H1 (cell line): ENCODE results near the gene PGPEP1. TPM values are rescaled to one million over a fixed set of nuclear protein-coding genes. Genes with fewer than 3 reads are reported as not detected.
A peak's percentile ranks its signal among the peaks of the same experiment; 100 is the strongest.

Experiments
- CTCF ChIA-PET: fragments of 300-600 bp; sonication (Branson Sonifier 250); formaldehyde crosslinking; loops from one replicate; lab custom pipeline; 2021; ENCODE audit not compliant: partially characterized antibody; lab: Charles Lee
- POLR2A ChIA-PET: fragments of 300-600 bp; sonication (Branson Sonifier 250); formaldehyde crosslinking; loops from one replicate; lab custom pipeline; 2021; ENCODE audit warnings: inconsistent platforms; ENCODE audit not compliant: partially characterized antibody; lab: Charles Lee
- DNase-seq, 2 experiments: peaks; one replicate each; pipeline versions ENCODE4 v3.0.0 to v3.0.0-alpha.2; 2010 to 2022; ENCODE audit warnings: low spot score in 2 of 2, low read depth in 1 of 2, mixed read lengths in 1 of 2
- FAIRE-seq: peaks from 2 replicates; lab custom pipeline; 2011; peaks lifted over from hg19 to GRCh38; lab: Jason Lieb, UNC
- H2AFZ ChIP-seq: 2 replicates; pipeline ENCODE4 v1.8.1; 2012; ENCODE audit warnings: low read length, inconsistent platforms
- H2AK5ac ChIP-seq: 2 replicates; pipeline ENCODE4 v1.6.1; 2013; ENCODE audit warnings: low read depth, low read length
- H2BK120ac ChIP-seq: replicated peaks from 2 replicates; pipeline ENCODE3; 2013; ENCODE audit warnings: low read depth, low read length, inconsistent platforms
- H2BK12ac ChIP-seq: 2 replicates; pipeline ENCODE4 v1.6.1; 2013; ENCODE audit warnings: low read depth, low read length
- H2BK15ac ChIP-seq: 2 replicates; pipeline ENCODE4 v1.6.1; 2013; ENCODE audit warnings: low read length
- H2BK20ac ChIP-seq: 2 replicates; pipeline ENCODE4 v1.6.1; 2013; ENCODE audit warnings: low read length
- H2BK5ac ChIP-seq: 2 replicates; pipeline ENCODE4 v1.6.1; 2013; ENCODE audit warnings: low read depth, low read length
- H3K14ac ChIP-seq: 2 replicates; pipeline ENCODE4 v1.6.1; 2013; ENCODE audit warnings: inconsistent platforms; ENCODE audit not compliant: insufficient read length
- H3K18ac ChIP-seq: 2 replicates; pipeline ENCODE4 v1.6.1; 2013; ENCODE audit warnings: low read length; ENCODE audit errors: extremely low read depth
- H3K23ac ChIP-seq: 2 replicates; pipeline ENCODE4 v1.6.1; 2013; ENCODE audit warnings: inconsistent platforms; ENCODE audit not compliant: insufficient read length
- H3K23me2 ChIP-seq: 2 replicates; pipeline ENCODE4 v1.6.1; 2013; ENCODE audit warnings: low read depth, low read length
- H3K27ac ChIP-seq: 2 replicates; pipeline ENCODE4 v1.6.1; 2011; ENCODE audit warnings: low read depth, low read length, inconsistent platforms
- H3K27me3 ChIP-seq, 4 experiments: replicated peaks in 1 of 4; 1 replicate in 1 of 4; 2 replicates in 3 of 4; pipeline versions ENCODE4 v1.6.1 to v1.8.1; 2011 to 2013; ENCODE audit warnings: low read length in 3 of 4, mild to moderate bottlenecking in 3 of 4, inconsistent platforms in 2 of 4, mixed read lengths in 2 of 4, moderate library complexity in 1 of 4; ENCODE audit not compliant: control insufficient read depth in 3 of 4, insufficient read depth in 3 of 4; ENCODE audit errors: extremely low read depth in 1 of 4
- H3K36me3 ChIP-seq, 4 experiments: 2 replicates each; pipeline versions ENCODE4 v1.6.1 to v1.8.1; 2011 to 2013; ENCODE audit warnings: mild to moderate bottlenecking in 4 of 4, low read length in 3 of 4, moderate library complexity in 2 of 4, control low read depth in 1 of 4, inconsistent platforms in 1 of 4; ENCODE audit not compliant: insufficient read depth in 4 of 4, control insufficient read depth in 2 of 4
- H3K4ac ChIP-seq: replicated peaks from 2 replicates; pipeline ENCODE3; 2013; ENCODE audit warnings: low read length, low read depth, mixed read lengths, inconsistent platforms; ENCODE audit not compliant: insufficient read length
- H3K4me1 ChIP-seq, 4 experiments: replicated peaks in 1 of 4; 1 replicate in 1 of 4; 2 replicates in 3 of 4; pipeline versions ENCODE4 v1.6.1 to v1.8.1; 2011 to 2013; ENCODE audit warnings: low read length in 3 of 4, inconsistent platforms in 2 of 4, mixed read lengths in 1 of 4; ENCODE audit not compliant: insufficient read depth in 4 of 4, control insufficient read depth in 3 of 4
- H3K4me2 ChIP-seq, 2 experiments: 2 replicates each; pipeline versions ENCODE4 v1.6.1 to v1.8.1; 2011 to 2013; ENCODE audit warnings: low read depth in 2 of 2, low read length in 2 of 2, control low read depth in 1 of 2, inconsistent platforms in 1 of 2, mild to moderate bottlenecking in 1 of 2; ENCODE audit not compliant: insufficient read depth in 1 of 2
- H3K4me3 ChIP-seq, 4 experiments: fragments of 200-600, 300-600 bp in 1 of 4; sonication (generic), shearing (Covaris generic), sonication (Bioruptor Twin) in 1 of 4; 2 replicates each; pipeline versions ENCODE4 v1.5.1 to v1.8.1; 2011 to 2016; ENCODE audit warnings: low read length in 4 of 4, low read depth in 3 of 4, control low read depth in 2 of 4, inconsistent platforms in 2 of 4, mild to moderate bottlenecking in 2 of 4, mixed read lengths in 1 of 4, moderate library complexity in 1 of 4; ENCODE audit not compliant: insufficient read depth in 2 of 4; ENCODE audit errors: extremely low read depth in 1 of 4
- H3K56ac ChIP-seq: replicated peaks from 2 replicates; pipeline ENCODE3; 2013; ENCODE audit warnings: low read depth, mild to moderate bottlenecking, mixed read lengths, low read length, inconsistent platforms; ENCODE audit not compliant: insufficient read length
- H3K79me1 ChIP-seq: 2 replicates; pipeline ENCODE4 v1.6.1; 2013; ENCODE audit warnings: low read depth, low read length, control low read depth
- H3K79me2 ChIP-seq, 2 experiments: 2 replicates each; pipeline versions ENCODE4 v1.6.1 to v1.8.1; 2012 to 2013; ENCODE audit warnings: low read length in 2 of 2, mild to moderate bottlenecking in 2 of 2, inconsistent platforms in 1 of 2; ENCODE audit not compliant: insufficient read depth in 2 of 2, control insufficient read depth in 1 of 2
- H3K9ac ChIP-seq, 4 experiments: replicated peaks in 1 of 4; 1 replicate in 1 of 4; 2 replicates in 3 of 4; pipeline versions ENCODE4 v1.6.1 to v1.8.1; 2011 to 2013; ENCODE audit warnings: low read depth in 3 of 4, low read length in 3 of 4, control low read depth in 2 of 4, mild to moderate bottlenecking in 2 of 4, moderate library complexity in 2 of 4, inconsistent platforms in 1 of 4; ENCODE audit errors: extremely low read depth in 1 of 4
- H3K9me3 ChIP-seq, 2 experiments: 2 replicates each; pipeline versions ENCODE4 v1.6.1 to v1.8.1; 2012 to 2013; ENCODE audit warnings: mild to moderate bottlenecking in 2 of 2, moderate library complexity in 2 of 2, control low read depth in 1 of 2, inconsistent platforms in 1 of 2, low read depth in 1 of 2, low read length in 1 of 2, mixed read lengths in 1 of 2; ENCODE audit not compliant: insufficient read depth in 2 of 2
- H4K20me1 ChIP-seq, 2 experiments: replicated peaks in 1 of 2; 2 replicates each; pipeline versions ENCODE3 to v1.8.1; 2011 to 2013; ENCODE audit warnings: inconsistent platforms in 2 of 2, low read length in 2 of 2, mild to moderate bottlenecking in 1 of 2; ENCODE audit not compliant: insufficient read depth in 2 of 2, control insufficient read depth in 1 of 2
- H4K5ac ChIP-seq: 2 replicates; pipeline ENCODE4 v1.6.1; 2013; ENCODE audit warnings: low read length, low read depth, mixed read lengths, inconsistent platforms; ENCODE audit not compliant: insufficient read length
- H4K8ac ChIP-seq: 2 replicates; pipeline ENCODE4 v1.8.0; 2013; ENCODE audit warnings: mild to moderate bottlenecking, moderate library complexity, low read length, inconsistent platforms; ENCODE audit not compliant: insufficient read depth; ENCODE audit errors: extremely low read depth
- H4K91ac ChIP-seq: replicated peaks from 2 replicates; pipeline ENCODE3; 2013; ENCODE audit warnings: low read length, mixed read lengths, inconsistent platforms; ENCODE audit not compliant: insufficient read length
- GABPA ChIP-seq: IDR thresholded peaks from 2 replicates; pipeline ENCODE4 v1.6.1; 2011; ENCODE audit warnings: mild to moderate bottlenecking, low read length, moderate library complexity, borderline replicate concordance; ENCODE audit not compliant: insufficient read depth
- KDM1A ChIP-seq: fragments of 200-600, 300-600 bp; sonication (generic); IDR thresholded peaks from 2 replicates; pipeline ENCODE4 v1.7.1; 2016; ENCODE audit warnings: mild to moderate bottlenecking, low read length, borderline replicate concordance
- SP1 ChIP-seq: IDR thresholded peaks from 2 replicates; pipeline ENCODE4 v1.6.1; 2011; ENCODE audit warnings: low read depth, low read length
- WGBS, 2 experiments: shearing (Covaris generic) in 1 of 2; methylation state at CpG; one replicate each; pipeline versions ENCODE4 v1.1.6 to v1.1.7; 2013 to 2015; ENCODE audit warnings: low lambda C conversion rate in 2 of 2, mixed read lengths in 2 of 2, inconsistent platforms in 1 of 2, low coverage in 1 of 2, missing lambda C conversion rate in 1 of 2; ENCODE audit not compliant: insufficient replicate concordance in 2 of 2, insufficient coverage in 1 of 2, insufficient read length in 1 of 2; ENCODE audit errors: extremely low coverage in 1 of 2, missing lambda C conversion rate in 1 of 2; 5-methylcytosine and 5-hydroxymethylcytosine counted together
- polyA plus RNA-seq, 7 experiments: library from polyadenylated mRNA; depleted of rRNA in 3 of 7; stranded (reverse) in 5 of 7; unstranded in 2 of 7; fragments of >200 nt in 5 of 7; fragments of 200-250 nt in 2 of 7; gene quantifications; 1 replicate in 5 of 7; 2 replicates in 1 of 7; 4 replicates in 1 of 7; pipeline versions ENCODE4 v1.2.1 to v1.2.3, GENCODE V29; 2011 to 2013; ENCODE audit warnings: missing spikeins in 2 of 7, mixed read lengths in 2 of 7
- total RNA-seq: library from RNA; stranded (reverse); fragmentation: NEBNext Ultra II Directional; extraction: Animal tissue kit (Norgen Biotek cat#: 25700); gene quantifications from 2 replicates; pipeline ENCODE4 v1.2.1, GENCODE V29; 2021

The PGPEP1 gene
- total and polyA plus RNA-seq, 2 of the 8 experiments (the other 6 are each of a cell fraction or from before 2014, with no cell fraction given): 17.0 to 33.4 TPM

- Histone ChIP-seq H2BK20ac (no peak overlapping the region), H3K27ac (no peak overlapping the region), H2BK15ac (no peak overlapping the region), H4K20me1 (no peaks in the 10 kb centered on the region), H3K9ac (no peak overlapping the region)
- FAIRE-seq: no peak
- TF ChIP-seq SP1 (no peak), KDM1A (0 out of 2 replicates have a peak, but pooled peaks have one; percentile 37), GABPA (no peak)
- TF ChIP-seq, all 59 proteins: peak for 1
- no peak for DNase-seq
- Histone ChIP-seq H4K91ac (no peak overlapping the region), H2BK120ac (no peak overlapping the region), H3K23me2 (peaks cover 11% of the 10 kb centered on the region), H3K4me3 (no peak overlapping the region), H3K27me3 (no peaks in the 10 kb centered on the region), H3K4ac (no peak overlapping the region), H3K56ac (no peak overlapping the region), H3K14ac (no peak overlapping the region), H2AK5ac (no peak overlapping the region), H2BK5ac (no peak overlapping the region), H4K8ac (no peak overlapping the region), H3K4me1 (peaks cover 0 to 9% (median 5%) of the 10 kb centered on the region in 4 experiments; a peak in 5 of 7 replicates), H3K4me2 (no peak overlapping the region), H4K5ac (no peak overlapping the region), H3K79me2 (peaks cover 0 to 4% of the 10 kb centered on the region in 2 experiments; a peak in 1 of 4 replicates), H3K79me1 (no peaks in the 10 kb centered on the region), H2AFZ (no peak overlapping the region), H2BK12ac (no peak overlapping the region), H3K36me3 (no peaks in the 10 kb centered on the region), H3K9me3 (no peaks in the 10 kb centered on the region), H3K23ac (no peak overlapping the region), H3K18ac (no peak overlapping the region)
- ChIA-PET CTCF (interaction anchor here (1.1 to 6.1 kb wide), 8 partner anchors 17 to 91 kb away, joined by 4 to 132 read pairs (median 6); partner anchors contain the start of gene SSBP4), POLR2A (interaction anchor here (1.6 to 20.2 kb wide), 2 partner anchors 64 to 67 kb away, joined by 11 to 224 read pairs; partner anchors contain the start of genes IQCN and JUND)
- 83% methylated on average over 6 of the region's 6 CpGs; no CpG with 5 or more reads in 1 of the 2 experiments for WGBS, 2 experiments
Measured at GRCh38 chr19:18345296-18345695, 4.9 kb downstream of the PGPEP1 start.
